MM.1S (cell line): Measurements from ENCODE around the gene WASF2.

Experiments
- DNase-seq: peaks from one replicate; pipeline ENCODE4 v3.0.0-alpha.2; 2015
- H2AFZ ChIP-seq: fragments of 300-600 bp; sonication (generic); 2 replicates; pipeline ENCODE4 v1.6.0; 2016; ENCODE audit warnings: antibody characterized with exemption, low read length
- H3F3A ChIP-seq: fragments of 300-600 bp; sonication (generic); 2 replicates; pipeline ENCODE4 v1.6.1; 2016; ENCODE audit warnings: mild to moderate bottlenecking, antibody characterized with exemption, low read length, moderate library complexity, mixed read lengths; ENCODE audit not compliant: insufficient read depth
- H3K27ac ChIP-seq: fragments of 300-600 bp; sonication (generic); 2 replicates; pipeline ENCODE4 v1.5.1; 2016; ENCODE audit warnings: mild to moderate bottlenecking, low read length
- H3K27me3 ChIP-seq: fragments of 300-600 bp; sonication (generic); replicated peaks from 2 replicates; pipeline ENCODE4 v1.6.0; 2016; ENCODE audit warnings: low read length; ENCODE audit not compliant: insufficient read depth
- H3K36me3 ChIP-seq: fragments of 300-600 bp; sonication (generic); replicated peaks from 2 replicates; pipeline ENCODE4 v1.6.1; 2016; ENCODE audit warnings: mild to moderate bottlenecking, low read length, mixed read lengths; ENCODE audit not compliant: insufficient read depth
- H3K4me1 ChIP-seq: fragments of 300-600 bp; sonication (generic); 2 replicates; pipeline ENCODE4 v1.6.1; 2016; ENCODE audit warnings: low read length, mixed read lengths
- H3K4me2 ChIP-seq: fragments of 300-600 bp; sonication (generic); 2 replicates; pipeline ENCODE4 v1.6.0; 2016; ENCODE audit warnings: low read depth, low read length
- H3K4me3 ChIP-seq: fragments of 300-600 bp; sonication (generic); 2 replicates; pipeline ENCODE4 v1.5.1; 2016; ENCODE audit warnings: low read length, mixed read lengths
- H3K79me2 ChIP-seq: fragments of 300-600 bp; sonication (generic); 2 replicates; pipeline ENCODE4 v1.6.1; 2016; ENCODE audit warnings: mixed run types, low read length, mixed read lengths
- H3K9ac ChIP-seq: fragments of 300-600 bp; sonication (generic); 2 replicates; pipeline ENCODE4 v1.6.1; 2016; ENCODE audit warnings: low read length, mixed read lengths
- H3K9me2 ChIP-seq: fragments of 300-600 bp; sonication (generic); replicated peaks from 2 replicates; pipeline ENCODE4 v1.6.1; 2016; ENCODE audit warnings: mild to moderate bottlenecking, low read length, mixed read lengths; ENCODE audit not compliant: insufficient read depth
- H3K9me3 ChIP-seq: fragments of 300-600 bp; sonication (generic); replicated peaks from 2 replicates; pipeline ENCODE4 v1.6.1; 2016; ENCODE audit warnings: mild to moderate bottlenecking, low read length, mixed read lengths; ENCODE audit not compliant: insufficient read depth
- H4K20me1 ChIP-seq: fragments of 300-600 bp; sonication (generic); 2 replicates; pipeline ENCODE4 v1.6.1; 2016; ENCODE audit warnings: mild to moderate bottlenecking, low read length, moderate library complexity, mixed read lengths; ENCODE audit not compliant: insufficient read depth
- CTCF ChIP-seq: fragments of 300-600 bp; sonication (generic); IDR thresholded peaks from 2 replicates; pipeline ENCODE4 v1.5.1; 2016; ENCODE audit warnings: antibody characterized with exemption, low read length, mixed read lengths
- EZH2 ChIP-seq: fragments of 300-600 bp; sonication (generic); optimal IDR thresholded peaks from 2 replicates; pipeline ENCODE3; 2017; ENCODE audit warnings: low read depth, mild to moderate bottlenecking, antibody characterized with exemption, low read length, mixed read lengths
- EZH2phosphoT487 ChIP-seq: fragments of 300-600 bp; sonication (generic); IDR thresholded peaks from 2 replicates; pipeline ENCODE4 v1.6.1; 2018; ENCODE audit warnings: antibody characterized with exemption, low read length

WASF2 gene

GRCh38 chr1:27448982-27449381 is 41.0 kb downstream of the WASF2 start:
- Histone ChIP-seq H2AFZ (no peak overlapping the region), H4K20me1 (no peaks in the 10 kb centered on the region), H3K27me3 (no peaks in the 10 kb centered on the region), H3K27ac (no peak overlapping the region), H3K4me2 (no peak overlapping the region), H3K4me1 (0 out of 2 replicates have a peak, but pooled peaks cover 3% of the 10 kb centered on the region), H3K4me3 (no peak overlapping the region), H3K9me3 (no peaks in the 10 kb centered on the region), H3K9me2 (no peaks in the 10 kb centered on the region), H3K79me2 (peaks cover 71% of the 10 kb centered on the region), H3F3A (no peaks in the 10 kb centered on the region; the same call in 1 of the 2 replicates), H3K9ac (no peak overlapping the region), H3K36me3 (no peaks in the 10 kb centered on the region)
- no peak for DNase-seq
- TF ChIP-seq CTCF (no peak), EZH2 (no peak), EZH2phosphoT487 (no peak)

- Histone ChIP-seq H3K9ac (no peak overlapping the region), H3K27me3 (no peaks in the 10 kb centered on the region), H2AFZ (no peak overlapping the region), H3K9me3 (no peaks in the 10 kb centered on the region), H3K4me1 (0 out of 2 replicates have a peak, but pooled peaks cover 3% of the 10 kb centered on the region), H3K9me2 (no peaks in the 10 kb centered on the region), H3K36me3 (no peaks in the 10 kb centered on the region), H3K27ac (no peak overlapping the region), H3K79me2 (peaks cover 79% of the 10 kb centered on the region), H3K4me3 (no peak overlapping the region), H3F3A (no peaks in the 10 kb centered on the region; the same call in 1 of the 2 replicates), H3K4me2 (no peak overlapping the region), H4K20me1 (no peaks in the 10 kb centered on the region)
- TF ChIP-seq EZH2 (no peak), CTCF (no peak), EZH2phosphoT487 (no peak)
- no peak for DNase-seq
Observed at GRCh38 chr1:27447883-27448282, 42.1 kb downstream of the WASF2 start.

GRCh38 chr1:27447399-27447798 is 42.6 kb downstream of the WASF2 start:
- Histone ChIP-seq H3K27me3 (no peaks in the 10 kb centered on the region), H3K9me3 (no peaks in the 10 kb centered on the region), H3K4me1 (0 out of 2 replicates have a peak, but pooled peaks cover 3% of the 10 kb centered on the region), H3K4me2 (no peak overlapping the region), H3F3A (no peaks in the 10 kb centered on the region; the same call in 1 of the 2 replicates), H3K4me3 (no peak overlapping the region), H3K36me3 (no peaks in the 10 kb centered on the region), H2AFZ (no peak overlapping the region), H4K20me1 (no peaks in the 10 kb centered on the region), H3K79me2 (peaks cover 82% of the 10 kb centered on the region), H3K27ac (no peak overlapping the region), H3K9me2 (no peaks in the 10 kb centered on the region), H3K9ac (no peak overlapping the region)
- TF ChIP-seq EZH2 = no peak
- no peak for TF ChIP-seq EZH2phosphoT487
- TF ChIP-seq CTCF = no peak
- DNase-seq = no peak
